Transverse colon (tissue), 4 donors: ENCODE data around the gene NANOGP8. TPM values are rescaled to one million over a fixed set of nuclear protein-coding genes. Genes with fewer than 3 reads are reported as not detected.
"Not testable (repeated sequence)": the region's sequence is repeated elsewhere in the genome, so short reads cannot be mapped to it uniquely, and the experiment has no call there.

Experiments
- DNase-seq: peaks from one replicate; pipeline ENCODE4 v3.0.0-alpha.2; 2019
- H3K27ac ChIP-seq, 4 donors: fragments of 200-600 bp; sonication (generic); 2 replicates each; pipeline ENCODE4 v1.5.1; 2016 to 2018; ENCODE audit warnings: inconsistent platforms in 4 of 4
- H3K27me3 ChIP-seq: fragments of 200-600 bp; sonication (generic); 2 replicates; pipeline ENCODE4 v1.5.1; 2017; ENCODE audit warnings: inconsistent platforms
- H3K36me3 ChIP-seq, 4 donors: fragments of 200-600 bp; sonication (generic); 2 replicates each; pipeline ENCODE4 v1.5.1; 2017 to 2019; ENCODE audit warnings: inconsistent platforms in 4 of 4
- H3K4me1 ChIP-seq, 4 donors: fragments of 200-600 bp; sonication (generic); 2 replicates each; pipeline ENCODE4 v1.5.1; 2017 to 2020; ENCODE audit warnings: inconsistent platforms in 4 of 4
- H3K4me3 ChIP-seq, 4 donors: fragments of 200-600 bp; sonication (generic); 1 replicate in 1 of 4; 2 replicates in 3 of 4; pipeline versions ENCODE4 v1.5.1 to v1.6.1; 2017 to 2019; ENCODE audit warnings: inconsistent platforms in 4 of 4
- H3K9me3 ChIP-seq, 2 donors: fragments of 200-600 bp; sonication (generic); 2 replicates each; pipeline ENCODE4 v1.5.1; 2017 to 2019; ENCODE audit warnings: inconsistent platforms in 2 of 2
- CTCF ChIP-seq, 5 experiments: fragments of 200-600 bp in 3 of 5; fragments of 450-650 bp in 2 of 5; sonication (generic) in 3 of 5; IDR thresholded peaks; 1 replicate in 2 of 5; 2 replicates in 3 of 5; pipeline ENCODE4 v1.5.1; 2016 to 2017; ENCODE audit warnings: antibody characterized with exemption in 5 of 5, inconsistent platforms in 3 of 5, mild to moderate bottlenecking in 2 of 5, moderate library complexity in 1 of 5
- EP300 ChIP-seq: sonication (generic); formaldehyde crosslinking; IDR thresholded peaks from one replicate; pipeline ENCODE4 v1.6.1; 2017; ENCODE audit warnings: antibody characterized with exemption, low read depth
- POLR2A ChIP-seq: fragments of 450-650 bp; IDR thresholded peaks from one replicate; pipeline ENCODE4 v1.6.1; 2016; ENCODE audit warnings: antibody characterized with exemption, mild to moderate bottlenecking, moderate library complexity
- POLR2AphosphoS5 ChIP-seq, 3 donors: sonication (generic); formaldehyde crosslinking; IDR thresholded peaks; one replicate each; pipeline ENCODE4 v1.6.1; 2016; ENCODE audit warnings: antibody characterized with exemption in 3 of 3
- WGBS, 2 donors: methylation state at CpG; one replicate each; pipeline ENCODE4 v1.1.5; 2018; ENCODE audit warnings: low coverage in 1 of 2; 5-methylcytosine and 5-hydroxymethylcytosine counted together
- in situ Hi-C, 4 donors: fragments of 200-750 bp; cut with MboI; loops; one replicate each; pipeline versions ENCODE4 v1.15.0 to v1.15.1; 2017; ENCODE audit warnings: low sequenced_read_pairs in 3 of 4, low pct_ligation_motif_present in 1 of 4, low pct_unique_long_range_greater_than_20kb in 1 of 4
- intact Hi-C: fragments of 100-400 bp; cut with DNase I; formaldehyde crosslinking; loops from one replicate; pipeline ENCODE4 v1.15.1; 2023; ENCODE audit warnings: low total_unique reads
- total RNA-seq, 4 donors: library from RNA; depleted of rRNA; stranded (reverse); fragments of >200 nt; gene quantifications; one replicate each; pipeline ENCODE4 v1.1.0, GENCODE V29; 2016

NANOGP8 gene
- total RNA-seq, result 1 to 10 TPM in 2 of 4 donors, under 1 TPM in 1, not detected in 1; 0.96 to 5.2 (median 1.1) TPM

GRCh38 chr15:35085176-35085919 is at the start of gene NANOGP8:
TSS of gene NANOGP8 (minus strand) at chr15:35085295. CDS start at chr15:35085110, 185 bp downstream.
- intact Hi-C loops, H3K9me3 ChIP-seq, H3K4me3 ChIP-seq, H3K36me3 ChIP-seq, H3K27ac ChIP-seq, DNase-seq, H3K4me1 ChIP-seq, H3K27me3 ChIP-seq: not testable (repeated sequence)
- in situ Hi-C loops, result loop anchor here in 2 of 4 donors (25.0 kb wide), 1 partner anchor 352 kb away; no protein-coding TSS in a partner anchor
- WGBS, 2 donors, result 80 to 85% methylated on average over 4 to 8 of the region's 8 CpGs

- intact Hi-C loops (no loop called here), in situ Hi-C loops (no loop called here)
- no peaks in the 10 kb centered on the region for H3K36me3 ChIP-seq
- TF ChIP-seq POLR2A, result no peak
- H3K27me3 ChIP-seq, result no peaks in the 10 kb centered on the region
- WGBS, 2 donors, result 67 to 76% methylated on average over 1 of the region's 1 CpG
- no peak overlapping the region for H3K4me3 ChIP-seq
- no peak overlapping the region for H3K27ac ChIP-seq
- no peaks in the 10 kb centered on the region for H3K9me3 ChIP-seq
- no peak for DNase-seq
- H3K4me1 ChIP-seq, result no peaks in the 10 kb centered on the region
Measured at GRCh38 chr15:35134299-35134698, 49.2 kb upstream of the NANOGP8 start.

- WGBS, 2 donors, result 56 to 71% methylated on average over 1 of the region's 1 CpG
- TF ChIP-seq POLR2AphosphoS5 (IDR thresholded peaks at IDR 0.05), result no peak
- no peak for TF ChIP-seq EP300
- no peak for TF ChIP-seq CTCF (IDR thresholded peaks at IDR 0.05)
- no peak for TF ChIP-seq POLR2A
- Histone ChIP-seq H3K36me3 (no peaks in the 10 kb centered on the region), H3K27me3 (no peaks in the 10 kb centered on the region), H3K27ac (no peak overlapping the region), H3K9me3 (no peaks in the 10 kb centered on the region), H3K4me1 (no peaks in the 10 kb centered on the region), H3K4me3 (no peak overlapping the region)
- no peak for DNase-seq
- intact Hi-C loops, result no loop called here
- in situ Hi-C loops, result no loop called here
Measured at GRCh38 chr15:35130245-35130644, 45.1 kb upstream of the NANOGP8 start.

- no peaks in the 10 kb centered on the region for H3K4me1 ChIP-seq
- in situ Hi-C loops (no loop called here), intact Hi-C loops (no loop called here)
- no peaks in the 10 kb centered on the region for H3K36me3 ChIP-seq
- H3K9me3 ChIP-seq, result no peaks in the 10 kb centered on the region
- no peak overlapping the region for H3K27ac ChIP-seq
- WGBS, 2 donors, result 84 to 95% methylated on average over 4 of the region's 4 CpGs
- no peak for TF ChIP-seq POLR2AphosphoS5 (IDR thresholded peaks at IDR 0.05)
- no peak for TF ChIP-seq POLR2A
- TF ChIP-seq CTCF (IDR thresholded peaks at IDR 0.05), result no peak
- TF ChIP-seq EP300, result no peak
- no peaks in the 10 kb centered on the region for H3K27me3 ChIP-seq
- DNase-seq, result no peak
- no peak overlapping the region for H3K4me3 ChIP-seq
Measured at GRCh38 chr15:35129361-35129760, 44.3 kb upstream of the NANOGP8 start.

GRCh38 chr15:35127717-35128116 is 42.6 kb upstream of the NANOGP8 start:
- Histone ChIP-seq H3K4me1 (no peaks in the 10 kb centered on the region), H3K9me3 (no peaks in the 10 kb centered on the region), H3K27ac (no peak overlapping the region), H3K27me3 (no peaks in the 10 kb centered on the region), H3K36me3 (no peaks in the 10 kb centered on the region), H3K4me3 (no peak overlapping the region)
- DNase-seq, result no peak
- in situ Hi-C loops (no loop called here), intact Hi-C loops (no loop called here)
- TF ChIP-seq CTCF (IDR thresholded peaks at IDR 0.05), result no peak
- TF ChIP-seq POLR2A, result no peak
- TF ChIP-seq EP300, result no peak
- TF ChIP-seq POLR2AphosphoS5 (IDR thresholded peaks at IDR 0.05), result no peak
- WGBS, 2 donors, result 83 to 91% methylated on average over 1 of the region's 1 CpG
